ENCODE data around the gene ENTHD1.

DNA sequence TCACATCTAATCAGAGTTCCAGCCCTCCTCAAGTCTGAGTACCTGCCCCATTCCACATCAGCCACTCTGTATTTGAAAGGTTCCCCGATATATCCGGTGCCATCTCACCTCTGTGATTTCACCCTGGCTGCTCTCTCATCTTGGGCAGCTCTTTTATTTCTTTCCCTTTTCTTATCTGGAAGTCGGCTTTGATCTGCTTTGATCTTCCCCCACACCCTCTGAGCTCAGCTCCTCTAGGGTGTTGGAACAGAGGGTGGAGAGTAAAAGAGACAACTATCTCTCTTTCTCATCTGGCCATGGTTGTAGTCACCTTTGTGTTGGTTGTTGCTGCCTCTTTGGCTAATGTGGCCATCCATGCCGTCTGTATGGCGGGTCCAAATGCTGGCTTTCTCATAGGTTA lies 108.3 kb downstream of the ENTHD1 start:
- TF ChIP-seq NKRF (conservative IDR thresholded peaks at IDR 0.05) (no peak), EZH2 (IDR thresholded peaks at IDR 0.05; ENCODE audit: borderline replicate concordance, control insufficient read depth, low read depth, low read length) (no peak), HDGF (IDR thresholded peaks at IDR 0.05) (no peak), MEF2B (IDR thresholded peaks at IDR 0.05; ENCODE audit: partially characterized antibody, poor library complexity, severe bottlenecking) (no peak), KDM1A (IDR thresholded peaks at IDR 0.05; ENCODE audit: borderline replicate concordance) (no peak), NR2F1 (conservative IDR thresholded peaks at IDR 0.05) (no peak), POLR2A (IDR thresholded peaks at IDR 0.05; ENCODE audit: low read depth, low read length) (no peak), POLR2AphosphoS5 (IDR thresholded peaks at IDR 0.05; ENCODE audit: low read length) (no peak), MAX (IDR thresholded peaks at IDR 0.05; ENCODE audit: low read depth, low read length) (no peak), SIN3A (IDR thresholded peaks at IDR 0.05; ENCODE audit: low read depth, low read length) (no peak), CREM (IDR thresholded peaks at IDR 0.05; ENCODE audit: low read depth) (no peak), MXI1 (IDR thresholded peaks at IDR 0.05; ENCODE audit: low read depth, low read length) (no peak), ZSCAN29 (IDR thresholded peaks at IDR 0.05) (no peak)
- TF ChIP-seq, protein P1, sequence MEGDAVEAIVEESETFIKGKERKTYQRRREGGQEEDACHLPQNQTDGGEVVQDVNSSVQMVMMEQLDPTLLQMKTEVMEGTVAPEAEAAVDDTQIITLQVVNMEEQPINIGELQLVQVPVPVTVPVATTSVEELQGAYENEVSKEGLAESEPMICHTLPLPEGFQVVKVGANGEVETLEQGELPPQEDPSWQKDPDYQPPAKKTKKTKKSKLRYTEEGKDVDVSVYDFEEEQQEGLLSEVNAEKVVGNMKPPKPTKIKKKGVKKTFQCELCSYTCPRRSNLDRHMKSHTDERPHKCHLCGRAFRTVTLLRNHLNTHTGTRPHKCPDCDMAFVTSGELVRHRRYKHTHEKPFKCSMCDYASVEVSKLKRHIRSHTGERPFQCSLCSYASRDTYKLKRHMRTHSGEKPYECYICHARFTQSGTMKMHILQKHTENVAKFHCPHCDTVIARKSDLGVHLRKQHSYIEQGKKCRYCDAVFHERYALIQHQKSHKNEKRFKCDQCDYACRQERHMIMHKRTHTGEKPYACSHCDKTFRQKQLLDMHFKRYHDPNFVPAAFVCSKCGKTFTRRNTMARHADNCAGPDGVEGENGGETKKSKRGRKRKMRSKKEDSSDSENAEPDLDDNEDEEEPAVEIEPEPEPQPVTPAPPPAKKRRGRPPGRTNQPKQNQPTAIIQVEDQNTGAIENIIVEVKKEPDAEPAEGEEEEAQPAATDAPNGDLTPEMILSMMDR (IDR thresholded peaks at IDR 0.05 in 2 of 3, conservative IDR thresholded peaks at IDR 0.05 in 1 of 3; ENCODE audit: control insufficient read depth in 2 of 3, extremely low read depth in 1 of 3, insufficient read depth in 1 of 3, low read depth in 3 of 3, low read length in 3 of 3), result no peak

All from GM12878 (cell line).